CD4-positive, alpha-beta memory T cell (primary cell): ENCODE data around the gene AJAP1. TPM values are rescaled to one million over a fixed set of nuclear protein-coding genes. Genes with fewer than 3 reads are reported as not detected.

ENCODE experiments used
- CTCF ChIA-PET: fragments of 350-600 bp; sonication (Branson Sonifier 250); formaldehyde crosslinking; loops from one replicate; lab custom pipeline; 2021; ENCODE audit warnings: inconsistent platforms; ENCODE audit not compliant: partially characterized antibody; lab: Charles Lee
- POLR2A ChIA-PET: fragments of 350-600 bp; sonication (Branson Sonifier 250); formaldehyde crosslinking; loops from one replicate; lab custom pipeline; 2021; ENCODE audit not compliant: partially characterized antibody; lab: Charles Lee
- DNase-seq, 5 donors: peaks; one replicate each; pipeline versions ENCODE4 v3.0.0 to v3.0.0-alpha.2; 2020 to 2022; ENCODE audit warnings: mixed read lengths in 1 of 5
- H3K27ac ChIP-seq: one replicate; pipeline ENCODE4 v1.7.0; 2013; ENCODE audit warnings: low read depth, low read length
- H3K27me3 ChIP-seq: 2 replicates; pipeline ENCODE4 v1.7.0; 2013; ENCODE audit warnings: mild to moderate bottlenecking, low read length, moderate library complexity; ENCODE audit not compliant: insufficient read depth
- H3K36me3 ChIP-seq: 2 replicates; pipeline ENCODE4 v1.7.0; 2013; ENCODE audit warnings: mild to moderate bottlenecking, low read length, moderate library complexity; ENCODE audit not compliant: insufficient read depth
- H3K4me1 ChIP-seq: 2 replicates; pipeline ENCODE4 v1.7.0; 2013; ENCODE audit warnings: mild to moderate bottlenecking, low read length, moderate library complexity; ENCODE audit not compliant: insufficient read depth
- H3K4me3 ChIP-seq, 2 donors: one replicate each; pipeline ENCODE4 v1.7.0; 2013; ENCODE audit warnings: low read length in 2 of 2, mild to moderate bottlenecking in 1 of 2
- H3K9me3 ChIP-seq, 2 donors: one replicate each; pipeline ENCODE4 v1.7.0; 2013; ENCODE audit warnings: low read length in 2 of 2, control low read depth in 1 of 2; ENCODE audit not compliant: control insufficient read depth in 1 of 2
- H3K27ac Mint-ChIP-seq, 7 donors: one replicate each; pipeline ENCODE4 v1.8.0; 2020 to 2021; ENCODE audit warnings: mixed read lengths in 7 of 7, mild to moderate bottlenecking in 6 of 7, inconsistent platforms in 3 of 7, moderate library complexity in 3 of 7
- H3K27me3 Mint-ChIP-seq, 2 donors: one replicate each; pipeline ENCODE4 v1.8.0; 2020 to 2021; ENCODE audit warnings: mixed read lengths in 2 of 2
- H3K36me3 Mint-ChIP-seq, 2 donors: one replicate each; pipeline ENCODE4 v1.8.0; 2020 to 2021; ENCODE audit warnings: mixed read lengths in 2 of 2, inconsistent platforms in 1 of 2, mild to moderate bottlenecking in 1 of 2
- H3K4me1 Mint-ChIP-seq, 4 donors: one replicate each; pipeline ENCODE4 v1.8.0; 2020 to 2021; ENCODE audit warnings: mixed read lengths in 4 of 4, mild to moderate bottlenecking in 1 of 4
- H3K4me3 Mint-ChIP-seq, 8 donors: one replicate each; pipeline ENCODE4 v1.8.0; 2020 to 2021; ENCODE audit warnings: mixed read lengths in 8 of 8, mild to moderate bottlenecking in 7 of 8, moderate library complexity in 6 of 8, inconsistent platforms in 3 of 8
- H3K9me3 Mint-ChIP-seq, 8 donors: one replicate each; pipeline ENCODE4 v1.8.0; 2020 to 2021; ENCODE audit warnings: mixed read lengths in 8 of 8, mild to moderate bottlenecking in 5 of 8, inconsistent platforms in 3 of 8, moderate library complexity in 1 of 8
- intact Hi-C: fragments of 100-400 bp; cut with micrococcal nuclease; formaldehyde crosslinking; loops from one replicate; pipeline ENCODE4 v1.15.1; 2023
- polyA plus RNA-seq, 2 donors: library from polyadenylated mRNA; unstranded; fragments of 300-500 nt; fragmentation: Illumina TruSeq; gene quantifications; one replicate each; pipeline ENCODE4 v1.2.3, GENCODE V29; 2021
- total RNA-seq, 2 experiments: library from RNA; stranded (reverse); gene quantifications; one replicate each; pipeline ENCODE4 v1.2.3, GENCODE V29; 2021

AJAP1 gene
- total and polyA plus RNA-seq, 4 experiments from 2014 or later = 0.09 TPM; not detected in 3

DNA sequence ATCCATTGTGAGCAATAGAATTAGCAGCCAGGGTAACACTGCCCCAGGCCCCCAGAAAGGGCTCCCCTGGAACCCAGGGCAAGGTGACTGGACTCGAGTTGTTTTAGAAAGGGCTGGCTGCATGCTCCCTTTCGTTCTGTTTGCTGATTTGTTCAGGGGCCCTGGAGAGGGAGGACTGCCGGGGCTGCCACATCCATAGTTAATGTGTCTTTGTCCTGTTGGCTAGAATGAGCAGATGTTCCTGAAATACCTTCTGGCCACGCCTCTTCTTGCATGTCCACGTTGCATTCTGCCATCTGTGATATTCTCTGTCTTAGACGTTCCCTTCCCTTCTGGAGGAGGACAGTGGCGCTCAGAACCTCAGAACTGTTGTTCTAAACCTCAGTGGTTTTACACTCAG is 118.8 kb downstream of the AJAP1 start:
- H3K4me3 Mint-ChIP-seq = no peak overlapping the region
- peaks cover 0 to 2% (median 0%) of the 10 kb centered on the region in 8 donors for H3K9me3 Mint-ChIP-seq
- no peaks in the 10 kb centered on the region for H3K4me1 Mint-ChIP-seq
- peaks cover 0 to 1% of the 10 kb centered on the region in 2 donors for H3K27me3 Mint-ChIP-seq
- CTCF ChIA-PET = no interaction called here
- Histone ChIP-seq H3K27me3 (no peaks in the 10 kb centered on the region), H3K4me3 (no peak overlapping the region), H3K27ac (no peak overlapping the region), H3K4me1 (no peaks in the 10 kb centered on the region), H3K36me3 (no peaks in the 10 kb centered on the region), H3K9me3 (no peaks in the 10 kb centered on the region)
- no peak overlapping the region for H3K27ac Mint-ChIP-seq
- DNase-seq = no peak
- no peaks in the 10 kb centered on the region for H3K36me3 Mint-ChIP-seq
- POLR2A ChIA-PET = no interaction called here
- intact Hi-C loops = no loop called here

DNA sequence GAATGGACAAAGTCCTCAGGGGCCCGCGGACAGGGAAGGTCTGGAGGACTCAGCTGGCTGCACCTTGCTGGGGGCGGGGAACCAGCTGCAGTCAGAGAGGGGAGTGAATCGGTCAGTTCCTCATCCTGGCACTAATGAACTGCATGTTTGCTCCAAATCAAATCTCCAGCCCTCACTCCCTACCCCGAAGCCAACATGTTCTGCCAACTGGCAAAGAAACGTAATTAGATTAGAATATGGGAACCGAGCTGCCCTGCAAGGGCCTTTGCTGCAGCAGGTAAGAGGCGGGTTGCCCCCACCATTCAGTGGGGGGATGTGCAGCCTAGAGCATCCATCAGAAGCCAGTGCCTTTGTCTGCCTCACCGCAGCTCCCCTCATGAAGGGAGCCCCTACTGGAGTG is 121.1 kb downstream of the AJAP1 start:
- no peaks in the 10 kb centered on the region for H3K36me3 Mint-ChIP-seq
- H3K27ac ChIP-seq = no peak overlapping the region
- ChIA-PET POLR2A (no interaction called here), CTCF (no interaction called here)
- DNase-seq = no peak
- no peak overlapping the region for H3K4me3 Mint-ChIP-seq
- no peaks in the 10 kb centered on the region for H3K4me1 Mint-ChIP-seq
- H3K9me3 Mint-ChIP-seq = peaks cover 0 to 2% (median 0%) of the 10 kb centered on the region in 8 donors
- H3K27ac Mint-ChIP-seq = no peak overlapping the region
- no peaks in the 10 kb centered on the region for H3K9me3 ChIP-seq
- no peak overlapping the region for H3K4me3 ChIP-seq
- H3K4me1 ChIP-seq = no peaks in the 10 kb centered on the region
- intact Hi-C loops = no loop called here
- H3K27me3 Mint-ChIP-seq = peaks cover 0 to 1% of the 10 kb centered on the region in 2 donors
- H3K36me3 ChIP-seq = no peaks in the 10 kb centered on the region
- no peaks in the 10 kb centered on the region for H3K27me3 ChIP-seq

DNA sequence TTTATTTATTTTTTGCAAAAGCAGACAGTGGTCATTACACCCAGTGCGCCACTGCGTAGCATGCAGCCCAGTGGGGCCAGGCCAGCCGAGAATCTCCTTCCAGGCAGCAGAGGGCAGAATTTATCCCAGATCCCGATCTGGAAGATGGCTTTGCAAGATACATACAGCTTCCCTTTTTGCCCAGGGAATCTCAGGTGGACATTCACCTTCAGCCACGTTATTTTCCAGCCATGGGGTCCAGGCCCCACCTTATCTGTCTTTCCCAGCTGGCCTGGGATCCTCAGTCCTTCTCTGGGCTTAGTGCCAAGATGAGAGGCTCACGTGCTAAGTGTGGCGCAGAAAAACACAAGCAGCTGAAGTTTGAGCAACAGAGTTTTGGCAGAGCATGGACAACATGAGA is 123.6 kb downstream of the AJAP1 start:
- POLR2A ChIA-PET = no interaction called here
- no peaks in the 10 kb centered on the region for H3K4me1 Mint-ChIP-seq

GRCh38 chr1:4781646-4782045 is 127.2 kb downstream of the AJAP1 start:
- Mint-ChIP-seq H3K36me3 (no peaks in the 10 kb centered on the region), H3K4me3 (no peak overlapping the region), H3K27ac (no peak overlapping the region)

More for the DNA sequence above, 123.6 kb downstream of the AJAP1 start:
- Mint-ChIP-seq H3K27ac (no peak overlapping the region), H3K27me3 (peaks cover 0 to 1% of the 10 kb centered on the region in 2 donors), H3K36me3 (no peaks in the 10 kb centered on the region), H3K9me3 (peaks cover 0 to 2% (median 0%) of the 10 kb centered on the region in 8 donors), H3K4me3 (no peak overlapping the region)
- no peak for DNase-seq
- Histone ChIP-seq H3K4me1 (no peaks in the 10 kb centered on the region), H3K9me3 (no peaks in the 10 kb centered on the region), H3K27me3 (no peaks in the 10 kb centered on the region), H3K4me3 (no peak overlapping the region), H3K27ac (no peak overlapping the region), H3K36me3 (no peaks in the 10 kb centered on the region)
- intact Hi-C loops = no loop called here
- CTCF ChIA-PET = no interaction called here

DNA sequence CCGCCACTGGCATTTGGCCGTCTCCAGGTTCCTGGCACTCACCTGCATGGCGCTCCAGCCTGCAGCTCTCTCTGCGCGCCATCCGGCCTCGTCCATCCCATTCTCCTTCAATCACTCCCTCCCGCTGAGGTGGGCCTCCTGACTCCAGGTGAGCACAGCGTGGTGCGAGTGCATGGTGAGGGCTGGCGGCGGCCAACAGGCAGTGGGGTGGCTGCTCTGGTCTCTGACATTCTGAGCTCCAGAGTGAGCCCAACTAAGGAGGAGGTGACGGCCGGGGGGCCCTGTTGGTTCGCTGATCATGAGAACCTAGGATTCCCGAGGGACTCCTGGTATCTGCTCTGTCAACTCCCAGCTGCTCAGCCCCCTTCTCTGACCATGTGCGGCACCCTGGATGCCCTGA is 130.4 kb downstream of the AJAP1 start:
- H3K27me3 Mint-ChIP-seq = peaks cover 6 to 11% of the 10 kb centered on the region in 2 donors
- ChIA-PET POLR2A (no interaction called here), CTCF (no interaction called here)
- H3K9me3 ChIP-seq = no peaks in the 10 kb centered on the region
- H3K4me3 Mint-ChIP-seq = no peak overlapping the region
- no peak overlapping the region for H3K27ac ChIP-seq
- H3K4me1 Mint-ChIP-seq = no peaks in the 10 kb centered on the region
- H3K9me3 Mint-ChIP-seq = peaks cover 0 to 4% (median 0%) of the 10 kb centered on the region in 8 donors
- H3K27me3 ChIP-seq = no peaks in the 10 kb centered on the region
- no peaks in the 10 kb centered on the region for H3K36me3 ChIP-seq
- no peaks in the 10 kb centered on the region for H3K36me3 Mint-ChIP-seq
- H3K4me3 ChIP-seq = no peak overlapping the region
- intact Hi-C loops = no loop called here
- no peak overlapping the region for H3K27ac Mint-ChIP-seq
- no peaks in the 10 kb centered on the region for H3K4me1 ChIP-seq
- DNase-seq = no peak

More at GRCh38 chr1:4781646-4782045, 127.2 kb downstream of the AJAP1 start:
- H3K9me3 Mint-ChIP-seq = no peaks in the 10 kb centered on the region
- H3K27me3 ChIP-seq = no peaks in the 10 kb centered on the region
- no peak overlapping the region for H3K27ac ChIP-seq
- no peak for DNase-seq
- no peak overlapping the region for H3K4me3 ChIP-seq
- no peaks in the 10 kb centered on the region for H3K9me3 ChIP-seq
- no peaks in the 10 kb centered on the region for H3K4me1 ChIP-seq
- no peaks in the 10 kb centered on the region for H3K4me1 Mint-ChIP-seq
- no peaks in the 10 kb centered on the region for H3K27me3 Mint-ChIP-seq
- intact Hi-C loops = no loop called here
- CTCF ChIA-PET = no interaction called here
- H3K36me3 ChIP-seq = no peaks in the 10 kb centered on the region
- POLR2A ChIA-PET = no interaction called here

DNA sequence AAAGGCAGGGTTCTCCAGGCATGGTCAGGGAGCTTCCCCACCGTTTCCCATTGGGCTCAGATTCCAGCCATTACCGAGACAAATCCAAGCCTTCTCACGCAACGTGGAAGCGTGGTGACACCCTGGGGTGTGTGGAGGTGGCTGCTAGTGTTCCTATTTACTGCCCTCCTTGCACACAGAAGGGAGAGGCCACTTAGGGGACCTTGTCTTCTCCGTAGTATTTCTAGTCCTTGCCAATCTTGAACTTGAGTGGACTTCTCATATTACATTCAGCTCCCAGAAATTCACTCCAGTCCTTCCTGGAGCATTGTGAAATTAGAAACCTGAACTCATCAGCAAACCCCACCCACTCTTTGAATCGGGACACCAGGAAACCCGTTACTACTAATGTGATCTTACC is 131.6 kb downstream of the AJAP1 start:
- Mint-ChIP-seq H3K9me3 (peaks cover 0 to 4% (median 0%) of the 10 kb centered on the region in 8 donors), H3K4me3 (no peak overlapping the region), H3K27me3 (peaks cover 6 to 14% of the 10 kb centered on the region in 2 donors), H3K27ac (no peak overlapping the region), H3K4me1 (no peaks in the 10 kb centered on the region), H3K36me3 (no peaks in the 10 kb centered on the region)
- Histone ChIP-seq H3K9me3 (no peaks in the 10 kb centered on the region), H3K27ac (no peak overlapping the region), H3K4me1 (no peaks in the 10 kb centered on the region), H3K27me3 (no peaks in the 10 kb centered on the region), H3K36me3 (no peaks in the 10 kb centered on the region), H3K4me3 (no peak overlapping the region)
- POLR2A ChIA-PET = no interaction called here
- no peak for DNase-seq
- CTCF ChIA-PET = no interaction called here
- intact Hi-C loops = no loop called here

- Histone ChIP-seq H3K36me3 (no peaks in the 10 kb centered on the region), H3K4me3 (no peak overlapping the region), H3K9me3 (no peaks in the 10 kb centered on the region), H3K27me3 (no peaks in the 10 kb centered on the region), H3K4me1 (no peaks in the 10 kb centered on the region), H3K27ac (no peak overlapping the region)
- Mint-ChIP-seq H3K27me3 (peaks cover 6 to 14% of the 10 kb centered on the region in 2 donors), H3K27ac (no peak overlapping the region), H3K4me3 (no peak overlapping the region), H3K9me3 (peaks cover 0 to 4% (median 0%) of the 10 kb centered on the region in 8 donors), H3K4me1 (no peaks in the 10 kb centered on the region), H3K36me3 (no peaks in the 10 kb centered on the region)
- intact Hi-C loops = no loop called here
- DNase-seq = no peak
- CTCF ChIA-PET = no interaction called here
- POLR2A ChIA-PET = no interaction called here
These were observed 133.1 kb downstream of the AJAP1 start for GRCh38 chr1:4787551-4787950.

- Mint-ChIP-seq H3K27me3 (peaks cover 4 to 12% of the 10 kb centered on the region in 2 donors), H3K4me3 (no peak overlapping the region), H3K36me3 (no peaks in the 10 kb centered on the region), H3K4me1 (no peaks in the 10 kb centered on the region), H3K9me3 (peaks cover 0 to 5% (median 0%) of the 10 kb centered on the region in 8 donors), H3K27ac (no peak overlapping the region)
- H3K27ac ChIP-seq = no peak overlapping the region
- intact Hi-C loops = no loop called here
- no peaks in the 10 kb centered on the region for H3K9me3 ChIP-seq
- H3K27me3 ChIP-seq = no peaks in the 10 kb centered on the region
- no peak overlapping the region for H3K4me3 ChIP-seq
- no peaks in the 10 kb centered on the region for H3K36me3 ChIP-seq
- ChIA-PET POLR2A (no interaction called here), CTCF (no interaction called here)
- DNase-seq = no peak
- no peaks in the 10 kb centered on the region for H3K4me1 ChIP-seq
These were observed 138.2 kb downstream of the AJAP1 start for GRCh38 chr1:4792565-4792964.
